Measurements from ENCODE around the gene BCAS3.

GRCh38 chr17:60665602-60666001, 12.0 kb upstream of the BCAS3 start:
- no peak for TF ChIP-seq CTCF (IDR thresholded peaks at IDR 0.05)
- TF ChIP-seq POLR2A (IDR thresholded peaks at IDR 0.05) = no peak

All from lower leg skin (tissue), 3 donors.